A549 (cell line): ENCODE results near the gene ABI3BP. TPM values are rescaled to one million over a fixed set of nuclear protein-coding genes. Genes with fewer than 3 reads are reported as not detected.

Experiments
- ATAC-seq, 2 experiments: fragments of 200-7000 bp in 1 of 2; fragments of >200 bp in 1 of 2; cut with Nextera tagmentation in 1 of 2; cut with Tn5 transposase in 1 of 2; 3 replicates each; pipeline versions ENCODE4 v1.8.0 to v1.9.1; 2018 to 2020; ENCODE audit warnings: mild to moderate bottlenecking in 1 of 2, moderate library complexity in 1 of 2
- CTCF ChIA-PET: fragments of 300-600 bp; sonication (Branson Sonifier 250); formaldehyde crosslinking; extraction: SDS; loops from one replicate; lab custom pipeline; 2021; ENCODE audit warnings: antibody characterized with exemption, inconsistent platforms; lab: Yijun Ruan, JAX
- POLR2A ChIA-PET: fragments of 350-600 bp; formaldehyde crosslinking; extraction: SDS; loops from one replicate; lab custom pipeline; 2021; ENCODE audit warnings: antibody characterized with exemption, inconsistent platforms; lab: Yijun Ruan, JAX
- DNase-seq, 2 experiments: peaks; one replicate each; pipeline versions ENCODE4 v3.0.0 to v3.0.0-alpha.2; 2011 to 2016; ENCODE audit warnings: low read depth in 1 of 2, low spot score in 1 of 2
- FAIRE-seq: peaks from 2 replicates; lab custom pipeline; 2011; peaks lifted over from hg19 to GRCh38; lab: Jason Lieb, UNC
- H3K27ac ChIP-seq, 2 experiments: fragments of >200 bp; sonication (Bioruptor Twin); formaldehyde crosslinking; 3 replicates each; pipeline ENCODE4 v1.5.1; 2016 to 2017
- H3K4me1 ChIP-seq: fragments of >200 bp; sonication (Bioruptor Twin); formaldehyde crosslinking; 3 replicates; pipeline ENCODE4 v1.6.1; 2016
- H3K4me2 ChIP-seq: fragments of >200 bp; sonication (Bioruptor Twin); formaldehyde crosslinking; 3 replicates; pipeline ENCODE4 v1.6.1; 2016
- H3K4me3 ChIP-seq: fragments of >200 bp; sonication (Bioruptor Twin); formaldehyde crosslinking; 3 replicates; pipeline ENCODE4 v1.5.1; 2016
- H3K9me3 ChIP-seq: fragments of >200 bp; sonication (Bioruptor Twin); formaldehyde crosslinking; 3 replicates; pipeline ENCODE4 v1.6.1; 2016
- ATOH8 ChIP-seq: fragments of 250-450 bp; sonication (Bioruptor Pico); IDR thresholded peaks from 2 replicates; pipeline ENCODE4 v1.5.0; 2020; ENCODE audit warnings: low read depth, mild to moderate bottlenecking, moderate library complexity
- CHD4 ChIP-seq: fragments of 200-600 bp; sonication (generic); IDR thresholded peaks from 2 replicates; pipeline ENCODE4 v1.6.1; 2016; ENCODE audit warnings: antibody characterized with exemption, mild to moderate bottlenecking, borderline replicate concordance
- EHF ChIP-seq: fragments of 250-450 bp; sonication (Bioruptor Pico); IDR thresholded peaks from 2 replicates; pipeline ENCODE4 v1.5.0; 2020; ENCODE audit warnings: mild to moderate bottlenecking
- FOSL2 ChIP-seq, 2 experiments: fragments of 450-650 bp in 1 of 2; fragments of >200 bp in 1 of 2; sonication (Bioruptor Twin) in 1 of 2; formaldehyde crosslinking; IDR thresholded peaks; 2 replicates each; pipeline versions ENCODE4 v1.5.0 to v1.6.1; 2016 to 2020; ENCODE audit warnings: mild to moderate bottlenecking in 1 of 2, moderate library complexity in 1 of 2
- GATA3 ChIP-seq: IDR thresholded peaks from 2 replicates; pipeline ENCODE4 v1.6.1; 2012; ENCODE audit warnings: borderline replicate concordance
- HOXA7 ChIP-seq: fragments of 250-450 bp; sonication (Bioruptor Pico); IDR thresholded peaks from 2 replicates; pipeline ENCODE4 v1.5.0; 2020; ENCODE audit warnings: mild to moderate bottlenecking, moderate library complexity
- HOXB13 ChIP-seq: fragments of 250-450 bp; sonication (Bioruptor Pico); IDR thresholded peaks from 2 replicates; pipeline ENCODE4 v1.5.0; 2020; ENCODE audit warnings: low read depth, mild to moderate bottlenecking, moderate library complexity
- HOXB5 ChIP-seq: fragments of 250-450 bp; sonication (Bioruptor Pico); IDR thresholded peaks from 2 replicates; pipeline ENCODE4 v1.5.0; 2020; ENCODE audit warnings: mild to moderate bottlenecking, moderate library complexity
- JUNB ChIP-seq: fragments of >200 bp; sonication (Bioruptor Twin); formaldehyde crosslinking; IDR thresholded peaks from 2 replicates; pipeline ENCODE4 v1.6.1; 2016
- KDM1A ChIP-seq: fragments of 200-600 bp; sonication (generic); IDR thresholded peaks from 2 replicates; pipeline ENCODE4 v1.6.1; 2016; ENCODE audit warnings: low read depth, mild to moderate bottlenecking
- KDM5A ChIP-seq: fragments of 200-600 bp; sonication (generic); IDR thresholded peaks from 2 replicates; pipeline ENCODE4 v1.6.1; 2016; ENCODE audit warnings: antibody characterized with exemption, mild to moderate bottlenecking
- MAFK ChIP-seq: fragments of 450-650 bp; IDR thresholded peaks from 2 replicates; pipeline ENCODE4 v1.6.1; 2014; ENCODE audit not compliant: partially characterized antibody
- MAZ ChIP-seq: fragments of 150-350 bp; IDR thresholded peaks from 2 replicates; pipeline ENCODE4 v1.6.1; 2014; ENCODE audit warnings: antibody characterized with exemption, low read depth, low read length, borderline replicate concordance
- MYC ChIP-seq: IDR thresholded peaks from 2 replicates; pipeline ENCODE4 v1.6.1; 2012; ENCODE audit warnings: mild to moderate bottlenecking, inconsistent platforms, low read length, improper control_type of control experiment, borderline replicate concordance
- NPAS2 ChIP-seq: fragments of 250-450 bp; sonication (Bioruptor Pico); IDR thresholded peaks from 2 replicates; pipeline ENCODE4 v1.8.0; 2022; ENCODE audit warnings: mild to moderate bottlenecking, moderate library complexity, borderline replicate concordance
- POLR2A ChIP-seq: IDR thresholded peaks from 2 replicates; pipeline ENCODE4 v1.6.1; 2012; ENCODE audit warnings: mild to moderate bottlenecking, low read length
- RNF2 ChIP-seq: fragments of 200-600 bp; sonication (generic); IDR thresholded peaks from 2 replicates; pipeline ENCODE4 v1.6.1; 2016; ENCODE audit warnings: low read depth, mild to moderate bottlenecking, antibody characterized with exemption, moderate library complexity, borderline replicate concordance
- SMC3 ChIP-seq: fragments of >200 bp; sonication (Bioruptor Twin); formaldehyde crosslinking; IDR thresholded peaks from 3 replicates; pipeline ENCODE4 v1.6.1; 2018; ENCODE audit warnings: inconsistent platforms
- WGBS: methylation state at CpG from one replicate; pipeline ENCODE4 v1.1.6; 2017; ENCODE audit errors: missing lambda C conversion rate; 5-methylcytosine and 5-hydroxymethylcytosine counted together
- polyA plus RNA-seq, 4 experiments: library from polyadenylated mRNA; depleted of rRNA in 3 of 4; stranded (reverse); fragments of >200 nt; fragmentation: RNase III in 1 of 4; extraction: RNeasy Plus Mini Kit Qiagen cat#74134 plus additional on column Dnase treatment in 1 of 4; gene quantifications; 2 replicates in 3 of 4; 3 replicates in 1 of 4; pipeline ENCODE4 v1.2.3, GENCODE V29; 2011 to 2017
- TF ChIP-seq, protein P1 (sequence below): IDR thresholded peaks from 2 replicates; pipeline ENCODE4 v1.6.1; 2012
- TF ChIP-seq, protein P2 (sequence below): IDR thresholded peaks from 2 replicates; pipeline ENCODE4 v1.6.1; 2012; ENCODE audit warnings: low read depth, borderline replicate concordance

The ABI3BP gene
- polyA plus RNA-seq, 2 of the 4 experiments (the other 2 are of a cell fraction): 1.3 to 1.8 TPM

DNA sequence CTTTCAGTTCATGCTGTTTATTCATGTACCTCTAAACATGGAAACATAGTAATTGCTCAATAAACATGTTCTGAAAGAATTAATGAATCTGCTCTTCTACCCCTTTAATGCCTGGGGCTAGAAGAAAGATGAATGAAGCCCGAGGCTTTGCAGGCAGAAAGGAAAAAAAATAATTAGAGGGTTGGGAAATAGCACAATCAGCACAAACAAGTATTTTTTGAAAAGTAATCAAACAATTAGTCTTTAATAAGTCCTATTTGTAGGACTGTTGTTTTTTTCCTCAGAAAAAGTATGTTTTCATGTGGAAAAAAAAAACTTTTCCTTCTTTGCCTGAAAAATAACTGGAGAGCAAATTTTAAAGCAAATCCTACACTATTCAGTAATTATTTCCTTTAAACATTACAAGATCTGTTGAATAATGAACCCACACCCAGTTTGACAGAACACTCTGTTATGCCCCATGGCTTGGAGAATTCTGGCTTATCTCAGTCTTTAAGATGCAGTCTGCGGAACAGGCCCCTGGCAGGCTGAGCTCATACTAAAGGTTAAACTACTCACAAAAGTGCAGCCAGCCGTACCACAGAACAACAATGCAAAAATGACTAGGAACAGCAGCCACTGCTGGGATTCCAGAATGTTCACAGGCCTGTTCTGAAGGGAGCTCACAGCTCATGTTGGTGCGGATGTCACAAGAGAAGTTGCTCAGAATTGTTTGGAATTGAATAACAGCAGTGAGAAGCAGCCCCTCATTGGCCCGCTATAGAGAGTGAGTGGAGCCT is 79.2 kb downstream of the ABI3BP start:
- H3K4me1 ChIP-seq: no peaks in the 10 kb centered on the region
- ChIA-PET CTCF (interaction anchor here (0.6 to 1.0 kb wide), 2 partner anchors 16 to 34 kb away, joined by 3 read pairs; no protein-coding TSS in a partner anchor), POLR2A (no interaction called here)
- no peak overlapping the region for H3K27ac ChIP-seq
- ATAC-seq (no peak), DNase-seq (no peak), FAIRE-seq (no peak)
- peak; percentile 73 for TF ChIP-seq MAFK
- TF ChIP-seq POLR2A: no peak
- TF ChIP-seq, protein P1, sequence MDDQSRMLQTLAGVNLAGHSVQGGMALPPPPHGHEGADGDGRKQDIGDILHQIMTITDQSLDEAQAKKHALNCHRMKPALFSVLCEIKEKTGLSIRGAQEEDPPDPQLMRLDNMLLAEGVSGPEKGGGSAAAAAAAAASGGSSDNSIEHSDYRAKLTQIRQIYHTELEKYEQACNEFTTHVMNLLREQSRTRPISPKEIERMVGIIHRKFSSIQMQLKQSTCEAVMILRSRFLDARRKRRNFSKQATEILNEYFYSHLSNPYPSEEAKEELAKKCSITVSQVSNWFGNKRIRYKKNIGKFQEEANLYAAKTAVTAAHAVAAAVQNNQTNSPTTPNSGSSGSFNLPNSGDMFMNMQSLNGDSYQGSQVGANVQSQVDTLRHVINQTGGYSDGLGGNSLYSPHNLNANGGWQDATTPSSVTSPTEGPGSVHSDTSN: no peak
- no peak for TF ChIP-seq KDM5A
- no peak for TF ChIP-seq KDM1A
- no peak for TF ChIP-seq GATA3
- TF ChIP-seq NPAS2 (CRISPR knock-in tag): no peak
- no peak for TF ChIP-seq HOXB5
- no peak for TF ChIP-seq JUNB
- no peak overlapping the region for H3K4me3 ChIP-seq
- H3K4me2 ChIP-seq: no peak overlapping the region
- H3K9me3 ChIP-seq: no peaks in the 10 kb centered on the region
- 78% methylated on average over 5 of the region's 5 CpGs for WGBS

GRCh38 chr3:100912976-100913545 is 80.2 kb downstream of the ABI3BP start:
- no peak for FAIRE-seq
- CTCF ChIA-PET: no interaction called here
- no peak overlapping the region for H3K4me3 ChIP-seq
- DNase-seq: no peak
- POLR2A ChIA-PET: no interaction called here
- no peaks in the 10 kb centered on the region for H3K9me3 ChIP-seq
- no peak overlapping the region for H3K4me2 ChIP-seq
- H3K4me1 ChIP-seq: no peaks in the 10 kb centered on the region
- TF ChIP-seq CHD4 (no peak), EHF (CRISPR knock-in tag) (no peak), MYC (no peak)
- TF ChIP-seq, protein P2, sequence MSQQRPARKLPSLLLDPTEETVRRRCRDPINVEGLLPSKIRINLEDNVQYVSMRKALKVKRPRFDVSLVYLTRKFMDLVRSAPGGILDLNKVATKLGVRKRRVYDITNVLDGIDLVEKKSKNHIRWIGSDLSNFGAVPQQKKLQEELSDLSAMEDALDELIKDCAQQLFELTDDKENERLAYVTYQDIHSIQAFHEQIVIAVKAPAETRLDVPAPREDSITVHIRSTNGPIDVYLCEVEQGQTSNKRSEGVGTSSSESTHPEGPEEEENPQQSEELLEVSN: no peak
- 77% methylated on average over 4 of the region's 4 CpGs for WGBS
- no peak overlapping the region for H3K27ac ChIP-seq
- ATAC-seq: no peak

- 59% methylated on average over 5 of the region's 6 CpGs for WGBS
- no peaks in the 10 kb centered on the region for H3K4me1 ChIP-seq
- FAIRE-seq (no peak), ATAC-seq (no peak), DNase-seq (no peak)
- no peak overlapping the region for H3K4me3 ChIP-seq
- CTCF ChIA-PET: interaction anchor here (0.7 to 1.3 kb wide), 2 partner anchors 19 to 35 kb away, joined by 3 read pairs; no protein-coding TSS in a partner anchor
- POLR2A ChIA-PET: no interaction called here
- no peak overlapping the region for H3K4me2 ChIP-seq
- no peak overlapping the region for H3K27ac ChIP-seq
- TF ChIP-seq HOXB13: no peak
- no peak for TF ChIP-seq FOSL2 (IDR thresholded peaks at IDR 0.05)
- no peak for TF ChIP-seq FOSL2 (CRISPR knock-in tag; IDR thresholded peaks at IDR 0.05)
- TF ChIP-seq MAZ: no peak
- TF ChIP-seq, protein P2: no peak
- TF ChIP-seq, protein P1: no peak
- TF ChIP-seq HOXA7 (CRISPR knock-in tag): no peak
- no peak for TF ChIP-seq ATOH8 (CRISPR knock-in tag)
- TF ChIP-seq SMC3: no peak
- no peak for TF ChIP-seq RNF2
- TF ChIP-seq, all 56 proteins: peak for 0
- no peaks in the 10 kb centered on the region for H3K9me3 ChIP-seq
Observed at GRCh38 chr3:100912571-100912970, 80.7 kb downstream of the ABI3BP start.
